Liver (tissue), 9 donors: ENCODE results near the gene GPR32. TPM values are rescaled to one million over a fixed set of nuclear protein-coding genes. Genes with fewer than 3 reads are reported as not detected.

ENCODE experiments used
- DNase-seq: peaks from one replicate; pipeline ENCODE4 v3.0.0-alpha.2; 2017; ENCODE audit warnings: low spot score
- H3K27ac ChIP-seq, 2 donors: one replicate each; pipeline ENCODE4 v1.7.0; 2013; ENCODE audit warnings: inconsistent platforms in 2 of 2, low read length in 2 of 2, control low read depth in 1 of 2, low read depth in 1 of 2, mild to moderate bottlenecking in 1 of 2
- H3K27me3 ChIP-seq, 4 donors: one replicate each; pipeline versions ENCODE4 v1.6.1 to v1.7.0; 2013; ENCODE audit warnings: low read length in 3 of 4, inconsistent platforms in 1 of 4, mild to moderate bottlenecking in 1 of 4, moderate library complexity in 1 of 4; ENCODE audit not compliant: control insufficient read depth in 4 of 4, insufficient read depth in 4 of 4
- H3K36me3 ChIP-seq, 4 donors: one replicate each; pipeline versions ENCODE4 v1.6.1 to v1.7.0; 2013; ENCODE audit warnings: low read length in 3 of 4, mild to moderate bottlenecking in 3 of 4, low read depth in 1 of 4, moderate library complexity in 1 of 4; ENCODE audit not compliant: control insufficient read depth in 4 of 4, insufficient read depth in 3 of 4
- H3K4me1 ChIP-seq, 4 donors: one replicate each; pipeline versions ENCODE4 v1.6.1 to v1.7.0; 2013; ENCODE audit warnings: low read length in 3 of 4, mild to moderate bottlenecking in 3 of 4, moderate library complexity in 1 of 4; ENCODE audit not compliant: control insufficient read depth in 4 of 4, insufficient read depth in 4 of 4
- H3K4me3 ChIP-seq, 3 donors: one replicate each; pipeline versions ENCODE4 v1.6.1 to v1.7.0; 2013; ENCODE audit warnings: low read length in 3 of 3, control low read depth in 1 of 3, low read depth in 1 of 3, mild to moderate bottlenecking in 1 of 3
- H3K9ac ChIP-seq, 2 donors: one replicate each; pipeline ENCODE4 v1.7.0; 2013; ENCODE audit warnings: low read length in 2 of 2, mild to moderate bottlenecking in 2 of 2, moderate library complexity in 2 of 2, control low read depth in 1 of 2, low read depth in 1 of 2
- H3K9me3 ChIP-seq, 4 donors: one replicate each; pipeline versions ENCODE4 v1.6.1 to v1.7.0; 2013; ENCODE audit warnings: low read length in 3 of 4; ENCODE audit not compliant: control insufficient read depth in 4 of 4
- ATF3 ChIP-seq: IDR thresholded peaks from 2 replicates; pipeline ENCODE4 v1.6.1; 2016; ENCODE audit warnings: antibody characterized with exemption
- CTCF ChIP-seq: fragments of 150-350 bp; IDR thresholded peaks from 2 replicates; pipeline ENCODE4 v1.5.1; 2017; ENCODE audit warnings: improper control_type of control experiment, low read depth, low read length; ENCODE audit not compliant: missing input control
- EGR1 ChIP-seq, 2 donors: IDR thresholded peaks; 2 replicates each; pipeline ENCODE4 v1.6.1; 2016 to 2018; ENCODE audit warnings: antibody characterized with exemption in 2 of 2, low read depth in 2 of 2
- FOXA1 ChIP-seq: IDR thresholded peaks from 2 replicates; pipeline ENCODE4 v1.6.1; 2016; ENCODE audit warnings: antibody characterized with exemption
- FOXA2 ChIP-seq: IDR thresholded peaks from 2 replicates; pipeline ENCODE4 v1.6.1; 2016; ENCODE audit warnings: antibody characterized with exemption
- GABPA ChIP-seq, 2 donors: IDR thresholded peaks in 1 of 2; conservative IDR thresholded peaks in 1 of 2; 2 replicates each; pipeline ENCODE4 v1.6.1; 2016; ENCODE audit warnings: antibody characterized with exemption in 2 of 2, mild to moderate bottlenecking in 1 of 2, moderate library complexity in 1 of 2
- HNF4A ChIP-seq, 2 donors: conservative IDR thresholded peaks; 2 replicates each; pipeline ENCODE4 v1.6.1; 2016; ENCODE audit warnings: antibody characterized with exemption in 2 of 2, mild to moderate bottlenecking in 2 of 2
- HNF4G ChIP-seq: IDR thresholded peaks from 2 replicates; pipeline ENCODE4 v1.6.1; 2016; ENCODE audit warnings: antibody characterized with exemption
- JUND ChIP-seq, 2 donors: IDR thresholded peaks; 2 replicates each; pipeline ENCODE4 v1.6.1; 2016; ENCODE audit warnings: antibody characterized with exemption in 2 of 2
- MAX ChIP-seq: IDR thresholded peaks from 2 replicates; pipeline ENCODE4 v1.6.1; 2016; ENCODE audit warnings: antibody characterized with exemption
- NR2F2 ChIP-seq: IDR thresholded peaks from 2 replicates; pipeline ENCODE4 v1.6.1; 2016; ENCODE audit warnings: antibody characterized with exemption
- RAD21 ChIP-seq, 2 donors: IDR thresholded peaks; 2 replicates each; pipeline ENCODE4 v1.6.1; 2016; ENCODE audit warnings: antibody characterized with exemption in 2 of 2, mild to moderate bottlenecking in 2 of 2
- REST ChIP-seq: IDR thresholded peaks from 2 replicates; pipeline ENCODE4 v1.6.1; 2016; ENCODE audit warnings: antibody characterized with exemption, mild to moderate bottlenecking
- RXRA ChIP-seq, 2 donors: IDR thresholded peaks; 2 replicates each; pipeline ENCODE4 v1.6.1; 2017 to 2018; ENCODE audit warnings: antibody characterized with exemption in 2 of 2, mild to moderate bottlenecking in 1 of 2
- SP1 ChIP-seq: IDR thresholded peaks from 2 replicates; pipeline ENCODE4 v1.6.1; 2018; ENCODE audit warnings: antibody characterized with exemption, mild to moderate bottlenecking
- TAF1 ChIP-seq: conservative IDR thresholded peaks from 2 replicates; pipeline ENCODE4 v1.6.1; 2016; ENCODE audit warnings: antibody characterized with exemption, mild to moderate bottlenecking
- YY1 ChIP-seq: IDR thresholded peaks from 2 replicates; pipeline ENCODE4 v1.6.1; 2016; ENCODE audit warnings: antibody characterized with exemption, mild to moderate bottlenecking
- ZBTB33 ChIP-seq: IDR thresholded peaks from 2 replicates; pipeline ENCODE4 v1.6.1; 2016; ENCODE audit warnings: antibody characterized with exemption
- WGBS: extraction: QIAGEN DNeasy Blood & Tissue Kit; methylation state at CpG from one replicate; pipeline ENCODE4 v1.1.7; 2013; 5-methylcytosine and 5-hydroxymethylcytosine counted together
- polyA plus RNA-seq, 2 donors: library from polyadenylated mRNA; stranded (reverse) in 1 of 2; unstranded in 1 of 2; fragments of 200-250 nt in 1 of 2; fragments of >200 nt in 1 of 2; fragmentation: Nextera tagmentation in 1 of 2; extraction: Ambion mirVana in 1 of 2; gene quantifications; one replicate each; pipeline versions ENCODE4 v1.2.1 to v1.2.3, GENCODE V29; 2013 to 2015
- total RNA-seq, 2 donors: library from RNA; depleted of rRNA; stranded (reverse); fragments of >200 nt; gene quantifications; one replicate each; pipeline ENCODE4 v1.2.3, GENCODE V29; 2014
- donor health status: healthy.
- donor health status: healthy.
- donor health status: healthy.
- donor health status: healthy.
- donor health status: healthy.

The GPR32 gene
- total and polyA plus RNA-seq, 4 donors, result not detected

- TF ChIP-seq MAX, result no peak
- no peak for TF ChIP-seq TAF1
- TF ChIP-seq YY1, result no peak
- no peak for TF ChIP-seq RAD21 (IDR thresholded peaks at IDR 0.05)
Measured at GRCh38 chr19:50796128-50796633, 25.9 kb downstream of the GPR32 start (continued).

- Histone ChIP-seq H3K27me3 (no peaks in the 10 kb centered on the region), H3K9ac (no peak overlapping the region), H3K9me3 (no peaks in the 10 kb centered on the region), H3K4me1 (no peaks in the 10 kb centered on the region), H3K27ac (no peak overlapping the region), H3K36me3 (peaks cover 6 to 39% (median 9%) of the 10 kb centered on the region in 4 donors), H3K4me3 (no peak overlapping the region)
- DNase-seq, result no peak
- 93% methylated on average over 8 of the region's 8 CpGs for WGBS
- TF ChIP-seq HNF4A (conservative IDR thresholded peaks at IDR 0.05) (no peak), ATF3 (no peak), GABPA (IDR thresholded peaks at IDR 0.05 in 1 of 2, conservative IDR thresholded peaks at IDR 0.05 in 1 of 2) (no peak), NR2F2 (no peak), SP1 (no peak)
Measured at GRCh38 chr19:50796634-50797428, 26.6 kb downstream of the GPR32 start.

- Histone ChIP-seq H3K4me3 (no peak overlapping the region), H3K27me3 (no peaks in the 10 kb centered on the region), H3K36me3 (peaks cover 6 to 39% (median 9%) of the 10 kb centered on the region in 4 donors), H3K9me3 (no peaks in the 10 kb centered on the region), H3K27ac (no peak overlapping the region), H3K9ac (no peak overlapping the region), H3K4me1 (peaks cover 0 to 4% (median 0%) of the 10 kb centered on the region in 4 donors)
- DNase-seq, result no peak
- TF ChIP-seq GABPA (IDR thresholded peaks at IDR 0.05 in 1 of 2, conservative IDR thresholded peaks at IDR 0.05 in 1 of 2), result no peak
- no peak for TF ChIP-seq REST
- TF ChIP-seq SP1, result no peak
- no peak for TF ChIP-seq EGR1 (IDR thresholded peaks at IDR 0.05; ENCODE audit: low read depth in 2 of 2)
- TF ChIP-seq NR2F2, result no peak
- no peak for TF ChIP-seq MAX
- TF ChIP-seq TAF1, result no peak
- no peak for TF ChIP-seq JUND (IDR thresholded peaks at IDR 0.05)
- TF ChIP-seq RAD21 (IDR thresholded peaks at IDR 0.05), result no peak
- no peak for TF ChIP-seq ATF3
- TF ChIP-seq RXRA (IDR thresholded peaks at IDR 0.05), result no peak
- TF ChIP-seq CTCF, result no peak
- no peak for TF ChIP-seq HNF4G
- no peak for TF ChIP-seq YY1
- no peak for TF ChIP-seq HNF4A (conservative IDR thresholded peaks at IDR 0.05)
- TF ChIP-seq ZBTB33, result no peak
- no peak for TF ChIP-seq FOXA2
- TF ChIP-seq FOXA1, result no peak
- WGBS, result 94% methylated on average over 7 of the region's 7 CpGs
Measured at GRCh38 chr19:50797429-50797780, 27.1 kb downstream of the GPR32 start.
